HepG2 (cell line): Measurements from ENCODE around the gene TRH. TPM values are rescaled to one million over a fixed set of nuclear protein-coding genes. Genes with fewer than 3 reads are reported as not detected.

Experiments used
- ATAC-seq: fragments of 200-7000 bp; cut with Tn5 transposase; 3 replicates; pipeline ENCODE4 v1.9.1; 2020; ENCODE audit warnings: mild to moderate bottlenecking, moderate library complexity
- BruUV-seq: library from RNA; stranded (reverse); fragments of 400-500 nt; replicated peaks from 2 replicates; lab custom pipeline; 2021; lab: Mats Ljungman, UMichigan
- CTCF ChIA-PET: fragments of 300-600 bp; formaldehyde crosslinking; extraction: SDS; loops from one replicate; lab custom pipeline; 2021; ENCODE audit warnings: low total read pairs, inconsistent platforms, low intra/inter-chr PET ratio; lab: Yijun Ruan, JAX
- POLR2A ChIA-PET: fragments of 350-600 bp; sonication (Branson Sonifier 250); formaldehyde crosslinking; loops from one replicate; lab custom pipeline; 2020; ENCODE audit warnings: antibody characterized with exemption, inconsistent platforms; lab: Yijun Ruan, JAX
- DNase-seq: peaks from one replicate; pipeline ENCODE4 v3.0.0-alpha.2; 2015; ENCODE audit warnings: low spot score
- FAIRE-seq: peaks from 3 replicates; lab custom pipeline; 2011; peaks lifted over from hg19 to GRCh38; lab: Jason Lieb, UNC
- H2AFZ ChIP-seq: one replicate; pipeline ENCODE4 v1.6.1; 2011; ENCODE audit warnings: low read length, inconsistent platforms
- H3K27ac ChIP-seq: fragments of 300-600 bp; 3 replicates; pipeline ENCODE4 v1.8.0; 2011; ENCODE audit warnings: mixed run types, mild to moderate bottlenecking, mixed read lengths, low read length, inconsistent platforms; ENCODE audit not compliant: insufficient read depth; ENCODE audit errors: extremely low read length
- H3K27me3 ChIP-seq, 2 experiments: fragments of 200-600 bp in 1 of 2; 2 replicates in 1 of 2; 3 replicates in 1 of 2; pipeline versions ENCODE4 v1.6.0 to v1.8.0; 2011; ENCODE audit warnings: low read length in 2 of 2, mild to moderate bottlenecking in 2 of 2, moderate library complexity in 2 of 2, inconsistent platforms in 1 of 2; ENCODE audit not compliant: insufficient read depth in 2 of 2, control insufficient read depth in 1 of 2
- H3K36me3 ChIP-seq, 2 experiments: fragments of 200-600 bp in 1 of 2; replicated peaks in 1 of 2; 2 replicates in 1 of 2; 3 replicates in 1 of 2; pipeline versions ENCODE4 v1.5.1 to v1.8.0; 2011; ENCODE audit warnings: low read length in 2 of 2, inconsistent platforms in 1 of 2; ENCODE audit not compliant: insufficient read depth in 2 of 2, control insufficient read depth in 1 of 2
- H3K4me1 ChIP-seq: 2 replicates; pipeline ENCODE4 v1.5.1; 2012; ENCODE audit warnings: low read length, inconsistent platforms; ENCODE audit not compliant: insufficient read depth
- H3K4me2 ChIP-seq: 2 replicates; pipeline ENCODE4 v1.6.0; 2011; ENCODE audit warnings: low read depth, low read length, inconsistent platforms
- H3K4me3 ChIP-seq, 3 experiments: fragments of 200-600 bp in 1 of 3; sonication (generic), shearing (Covaris generic) in 1 of 3; replicated peaks in 1 of 3; 2 replicates each; pipeline ENCODE4 v1.5.1; 2011 to 2016; ENCODE audit warnings: low read length in 3 of 3, inconsistent platforms in 2 of 3, low read depth in 2 of 3, mild to moderate bottlenecking in 2 of 3, control low read depth in 1 of 3, mixed read lengths in 1 of 3; ENCODE audit not compliant: insufficient read depth in 1 of 3
- H3K79me2 ChIP-seq: one replicate; pipeline ENCODE4 v1.6.1; 2011; ENCODE audit warnings: low read length, inconsistent platforms; ENCODE audit not compliant: insufficient read depth
- H3K9ac ChIP-seq: 2 replicates; pipeline ENCODE4 v1.6.0; 2011; ENCODE audit warnings: mild to moderate bottlenecking, low read depth, low read length, inconsistent platforms; ENCODE audit not compliant: insufficient read depth
- H3K9me3 ChIP-seq: 2 replicates; pipeline ENCODE4 v1.5.1; 2012; ENCODE audit warnings: mild to moderate bottlenecking, low read length
- H4K20me1 ChIP-seq: 2 replicates; pipeline ENCODE4 v1.6.0; 2011; ENCODE audit warnings: inconsistent platforms, mild to moderate bottlenecking, low read length, moderate library complexity; ENCODE audit not compliant: insufficient read depth
- ATM ChIP-seq: fragments of 450-650 bp; IDR thresholded peaks from 2 replicates; pipeline ENCODE4 v1.7.1; 2017; ENCODE audit warnings: mild to moderate bottlenecking, borderline replicate concordance
- BRD4 ChIP-seq: sonication (generic); formaldehyde crosslinking; IDR thresholded peaks from 2 replicates; pipeline ENCODE4 v1.4.0; 2020; ENCODE audit warnings: missing genetic modification reagents
- FOSL2 ChIP-seq: sonication (generic); formaldehyde crosslinking; IDR thresholded peaks from 2 replicates; pipeline ENCODE4 v1.4.0; 2020; ENCODE audit warnings: missing genetic modification reagents
- KLF13 ChIP-seq: sonication (generic); formaldehyde crosslinking; IDR thresholded peaks from 2 replicates; pipeline ENCODE4 v1.4.0; 2020; ENCODE audit warnings: mild to moderate bottlenecking, missing genetic modification reagents
- MXD4 ChIP-seq: IDR thresholded peaks from 2 replicates; pipeline ENCODE4 v1.6.1; 2016; ENCODE audit warnings: mild to moderate bottlenecking, missing biosample characterization, missing genetic modification reagents
- NFE2L2 ChIP-seq: fragments of 150-350 bp; IDR thresholded peaks from 2 replicates; pipeline ENCODE4 v1.6.1; 2014; ENCODE audit warnings: low read length
- POLR2G ChIP-seq: fragments of 200-400 bp; formaldehyde crosslinking; IDR thresholded peaks from 2 replicates; pipeline ENCODE4 v1.6.1; 2018; ENCODE audit warnings: mild to moderate bottlenecking, low read depth, low read length, moderate library complexity
- SYNCRIP ChIP-seq: fragments of 200-400 bp; formaldehyde crosslinking; IDR thresholded peaks from 2 replicates; pipeline ENCODE4 v1.6.1; 2018; ENCODE audit warnings: mild to moderate bottlenecking, low read depth, low read length; ENCODE audit not compliant: insufficient read depth
- ZNF12 ChIP-seq: sonication (generic); formaldehyde crosslinking; IDR thresholded peaks from 2 replicates; pipeline ENCODE4 v1.5.0; 2020; ENCODE audit warnings: missing genetic modification reagents
- ZNF180 ChIP-seq: sonication (generic); formaldehyde crosslinking; IDR thresholded peaks from 2 replicates; pipeline ENCODE4 v1.4.0; 2020; ENCODE audit warnings: low read depth, missing genetic modification reagents, borderline replicate concordance
- ZNF841 ChIP-seq: sonication (generic); formaldehyde crosslinking; IDR thresholded peaks from 2 replicates; pipeline ENCODE4 v1.8.1; 2023; ENCODE audit warnings: missing genetic modification reagents, borderline replicate concordance
- ZSCAN20 ChIP-seq: sonication (generic); formaldehyde crosslinking; IDR thresholded peaks from 2 replicates; pipeline ENCODE4 v1.4.0; 2020; ENCODE audit warnings: missing genetic modification reagents, mild to moderate bottlenecking, borderline replicate concordance
- ZSCAN29 ChIP-seq: sonication (generic); formaldehyde crosslinking; conservative IDR thresholded peaks from 2 replicates; pipeline ENCODE4 v1.4.0; 2020; ENCODE audit warnings: mild to moderate bottlenecking, missing genetic modification reagents
- WGBS: methylation state at CpG from one replicate; pipeline ENCODE4 v1.1.6; 2017; ENCODE audit warnings: low lambda C conversion rate; 5-methylcytosine and 5-hydroxymethylcytosine counted together
- in situ Hi-C: cut with HindIII; loops from 2 replicates; pipeline ENCODE4 v1.10.0; 2017; ENCODE audit warnings: low pct_unique_long_range_greater_than_20kb; ENCODE audit not compliant: extremely low pct_ligation_motif_present
- intact Hi-C: fragments of 100-400 bp; cut with micrococcal nuclease; formaldehyde crosslinking; loops from one replicate; pipeline ENCODE4 v1.10.0; 2022; ENCODE audit not compliant: unreplicated experiment
- polyA plus RNA-seq, 8 experiments: library from polyadenylated mRNA; depleted of rRNA in 3 of 8; stranded (reverse) in 7 of 8; unstranded in 1 of 8; fragments of >200 nt; fragmentation: Illumina TruSeq in 4 of 8; extraction: Trizol in 4 of 8; gene quantifications; 2 replicates each; pipeline versions ENCODE4 v1.2.1 to v1.2.3, GENCODE V29; 2011 to 2016; ENCODE audit warnings: low read depth in 4 of 8, missing spikeins in 1 of 8, mixed read lengths in 1 of 8; ENCODE audit not compliant: insufficient read depth in 1 of 8
- total RNA-seq, 5 experiments: library from RNA; depleted of rRNA; stranded (reverse); fragments of >200 nt; fragmentation: Illumina TruSeq; extraction: Trizol; gene quantifications; 2 replicates each; pipeline ENCODE4 v1.2.3, GENCODE V29; 2016; ENCODE audit warnings: low read depth in 1 of 5
- TF ChIP-seq, protein P1 (sequence below): sonication (generic); formaldehyde crosslinking; IDR thresholded peaks from 2 replicates; pipeline ENCODE4 v1.4.0; 2020; ENCODE audit warnings: mild to moderate bottlenecking, missing genetic modification reagents, borderline replicate concordance
- TF ChIP-seq, protein P2 (sequence below): sonication (generic); formaldehyde crosslinking; IDR thresholded peaks from 2 replicates; pipeline ENCODE4 v1.4.0; 2020; ENCODE audit warnings: missing genetic modification reagents
- TF ChIP-seq, protein P3 (sequence below): sonication (generic); formaldehyde crosslinking; IDR thresholded peaks from 2 replicates; pipeline ENCODE4 v1.5.1; 2020; ENCODE audit warnings: missing genetic modification reagents, mild to moderate bottlenecking, borderline replicate concordance
- TF ChIP-seq, protein P4 (sequence below): IDR thresholded peaks from 2 replicates; pipeline ENCODE4 v1.6.1; 2012; ENCODE audit warnings: low read length, improper control_type of control experiment

TRH gene
- total and polyA plus RNA-seq, 2 of the 13 experiments (the other 11 are each of a cell fraction or from before 2014, with no cell fraction given): not detected

DNA sequence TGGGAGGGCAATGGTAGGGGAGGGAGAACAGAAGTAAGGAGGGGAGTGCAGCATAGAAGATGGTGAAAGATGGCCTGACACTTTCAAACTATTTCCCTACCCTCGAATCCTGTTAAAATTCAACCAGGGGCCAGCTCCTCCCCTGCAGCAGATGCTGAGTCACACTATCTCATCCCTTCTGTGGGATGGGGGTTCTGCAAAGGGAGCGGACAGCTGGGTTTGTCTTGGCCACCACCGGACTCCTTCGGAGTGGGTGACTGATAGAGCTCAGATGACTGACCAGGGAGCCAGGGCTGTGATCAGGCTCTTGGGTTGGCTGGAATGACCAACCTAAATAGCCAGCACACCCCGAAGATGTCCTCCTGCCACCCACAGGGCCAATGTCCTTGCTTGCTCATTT is 47.4 kb upstream of the TRH start (continued):
- TF ChIP-seq, protein P1, sequence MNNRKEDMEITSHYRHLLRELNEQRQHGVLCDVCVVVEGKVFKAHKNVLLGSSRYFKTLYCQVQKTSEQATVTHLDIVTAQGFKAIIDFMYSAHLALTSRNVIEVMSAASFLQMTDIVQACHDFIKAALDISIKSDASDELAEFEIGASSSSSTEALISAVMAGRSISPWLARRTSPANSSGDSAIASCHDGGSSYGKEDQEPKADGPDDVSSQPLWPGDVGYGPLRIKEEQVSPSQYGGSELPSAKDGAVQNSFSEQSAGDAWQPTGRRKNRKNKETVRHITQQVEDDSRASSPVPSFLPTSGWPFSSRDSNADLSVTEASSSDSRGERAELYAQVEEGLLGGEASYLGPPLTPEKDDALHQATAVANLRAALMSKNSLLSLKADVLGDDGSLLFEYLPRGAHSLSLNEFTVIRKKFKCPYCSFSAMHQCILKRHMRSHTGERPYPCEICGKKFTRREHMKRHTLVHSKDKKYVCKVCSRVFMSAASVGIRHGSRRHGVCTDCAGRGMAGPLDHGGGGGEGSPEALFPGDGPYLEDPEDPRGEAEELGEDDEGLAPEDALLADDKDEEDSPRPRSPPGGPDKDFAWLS (CRISPR knock-in tag): no peak
- TF ChIP-seq POLR2G: 0 out of 2 replicates have a peak, but pooled peaks have one; percentile 30
- TF ChIP-seq, protein P2, sequence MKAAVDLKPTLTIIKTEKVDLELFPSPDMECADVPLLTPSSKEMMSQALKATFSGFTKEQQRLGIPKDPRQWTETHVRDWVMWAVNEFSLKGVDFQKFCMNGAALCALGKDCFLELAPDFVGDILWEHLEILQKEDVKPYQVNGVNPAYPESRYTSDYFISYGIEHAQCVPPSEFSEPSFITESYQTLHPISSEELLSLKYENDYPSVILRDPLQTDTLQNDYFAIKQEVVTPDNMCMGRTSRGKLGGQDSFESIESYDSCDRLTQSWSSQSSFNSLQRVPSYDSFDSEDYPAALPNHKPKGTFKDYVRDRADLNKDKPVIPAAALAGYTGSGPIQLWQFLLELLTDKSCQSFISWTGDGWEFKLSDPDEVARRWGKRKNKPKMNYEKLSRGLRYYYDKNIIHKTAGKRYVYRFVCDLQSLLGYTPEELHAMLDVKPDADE (CRISPR knock-in tag): no peak
- TF ChIP-seq NFE2L2: peak; percentile 72
- peak; percentile 74 for TF ChIP-seq FOSL2 (CRISPR knock-in tag)
- no peak for TF ChIP-seq SYNCRIP

DNA sequence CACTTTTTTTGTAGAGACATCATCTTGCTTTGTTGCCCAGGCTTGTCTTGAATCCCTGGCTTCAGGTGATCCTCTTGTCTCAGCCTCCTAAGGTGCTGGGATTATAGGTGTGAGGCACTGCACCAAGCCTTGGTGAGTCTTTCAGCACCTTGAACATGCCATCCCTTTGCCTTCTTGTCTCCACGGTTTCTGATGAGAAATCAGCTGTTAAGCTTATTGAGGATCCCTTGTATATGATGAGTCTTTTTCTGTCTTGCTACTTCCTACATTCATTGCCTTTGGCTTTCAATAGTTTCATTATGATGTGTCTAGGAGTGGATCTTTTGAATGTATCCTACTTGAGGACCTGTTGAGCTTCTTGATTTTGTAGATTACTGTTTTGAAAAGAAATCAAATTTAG is 45.1 kb upstream of the TRH start:
- DNase-seq (no peak), FAIRE-seq (no peak), ATAC-seq (no peak)
- 0 out of 5 replicates have a peak, but pooled peaks cover 0 to 9% of the 10 kb centered on the region in 2 experiments for H3K27me3 ChIP-seq
- H3K4me2 ChIP-seq: no peak overlapping the region
- H3K9ac ChIP-seq: no peak overlapping the region
- no peak overlapping the region for H3K27ac ChIP-seq
- no TSS peak for BruUV-seq
- POLR2A ChIA-PET: no interaction called here
- H4K20me1 ChIP-seq: no peaks in the 10 kb centered on the region
- in situ Hi-C loops: no loop called here
- H2AFZ ChIP-seq: no peak overlapping the region
- no peaks in the 10 kb centered on the region for H3K36me3 ChIP-seq
- no peak overlapping the region for H3K4me3 ChIP-seq
- H3K4me1 ChIP-seq: peaks cover 29% of the 10 kb centered on the region
- CTCF ChIA-PET: no interaction called here
- intact Hi-C loops: no loop called here
- TF ChIP-seq ZSCAN29: no peak
- TF ChIP-seq, protein P3, sequence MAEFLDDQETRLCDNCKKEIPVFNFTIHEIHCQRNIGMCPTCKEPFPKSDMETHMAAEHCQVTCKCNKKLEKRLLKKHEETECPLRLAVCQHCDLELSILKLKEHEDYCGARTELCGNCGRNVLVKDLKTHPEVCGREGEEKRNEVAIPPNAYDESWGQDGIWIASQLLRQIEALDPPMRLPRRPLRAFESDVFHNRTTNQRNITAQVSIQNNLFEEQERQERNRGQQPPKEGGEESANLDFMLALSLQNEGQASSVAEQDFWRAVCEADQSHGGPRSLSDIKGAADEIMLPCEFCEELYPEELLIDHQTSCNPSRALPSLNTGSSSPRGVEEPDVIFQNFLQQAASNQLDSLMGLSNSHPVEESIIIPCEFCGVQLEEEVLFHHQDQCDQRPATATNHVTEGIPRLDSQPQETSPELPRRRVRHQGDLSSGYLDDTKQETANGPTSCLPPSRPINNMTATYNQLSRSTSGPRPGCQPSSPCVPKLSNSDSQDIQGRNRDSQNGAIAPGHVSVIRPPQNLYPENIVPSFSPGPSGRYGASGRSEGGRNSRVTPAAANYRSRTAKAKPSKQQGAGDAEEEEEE (CRISPR knock-in tag): no peak
- TF ChIP-seq MXD4: no peak
- TF ChIP-seq ZSCAN20 (CRISPR knock-in tag): no peak
- no peak for TF ChIP-seq ATM
- TF ChIP-seq, protein P4, sequence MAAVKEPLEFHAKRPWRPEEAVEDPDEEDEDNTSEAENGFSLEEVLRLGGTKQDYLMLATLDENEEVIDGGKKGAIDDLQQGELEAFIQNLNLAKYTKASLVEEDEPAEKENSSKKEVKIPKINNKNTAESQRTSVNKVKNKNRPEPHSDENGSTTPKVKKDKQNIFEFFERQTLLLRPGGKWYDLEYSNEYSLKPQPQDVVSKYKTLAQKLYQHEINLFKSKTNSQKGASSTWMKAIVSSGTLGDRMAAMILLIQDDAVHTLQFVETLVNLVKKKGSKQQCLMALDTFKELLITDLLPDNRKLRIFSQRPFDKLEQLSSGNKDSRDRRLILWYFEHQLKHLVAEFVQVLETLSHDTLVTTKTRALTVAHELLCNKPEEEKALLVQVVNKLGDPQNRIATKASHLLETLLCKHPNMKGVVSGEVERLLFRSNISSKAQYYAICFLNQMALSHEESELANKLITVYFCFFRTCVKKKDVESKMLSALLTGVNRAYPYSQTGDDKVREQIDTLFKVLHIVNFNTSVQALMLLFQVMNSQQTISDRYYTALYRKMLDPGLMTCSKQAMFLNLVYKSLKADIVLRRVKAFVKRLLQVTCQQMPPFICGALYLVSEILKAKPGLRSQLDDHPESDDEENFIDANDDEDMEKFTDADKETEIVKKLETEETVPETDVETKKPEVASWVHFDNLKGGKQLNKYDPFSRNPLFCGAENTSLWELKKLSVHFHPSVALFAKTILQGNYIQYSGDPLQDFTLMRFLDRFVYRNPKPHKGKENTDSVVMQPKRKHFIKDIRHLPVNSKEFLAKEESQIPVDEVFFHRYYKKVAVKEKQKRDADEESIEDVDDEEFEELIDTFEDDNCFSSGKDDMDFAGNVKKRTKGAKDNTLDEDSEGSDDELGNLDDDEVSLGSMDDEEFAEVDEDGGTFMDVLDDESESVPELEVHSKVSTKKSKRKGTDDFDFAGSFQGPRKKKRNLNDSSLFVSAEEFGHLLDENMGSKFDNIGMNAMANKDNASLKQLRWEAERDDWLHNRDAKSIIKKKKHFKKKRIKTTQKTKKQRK: no peak
- no peak for TF ChIP-seq KLF13 (CRISPR knock-in tag)
- no peak for TF ChIP-seq ZNF180 (CRISPR knock-in tag)
- TF ChIP-seq ZNF12 (CRISPR knock-in tag): no peak
- no peak for TF ChIP-seq BRD4 (CRISPR knock-in tag)
- no peak for TF ChIP-seq ZNF841 (CRISPR knock-in tag)
- no peaks in the 10 kb centered on the region for H3K79me2 ChIP-seq
- 0% methylated on average over 1 of the region's 1 CpG for WGBS
- H3K9me3 ChIP-seq: peaks cover 19% of the 10 kb centered on the region
